Gastroesophageal sphincter (tissue), 3 donors: Measurements from ENCODE around the gene DNAJC12.

Source experiments
- CTCF ChIP-seq, 4 experiments: fragments of 200-600 bp in 2 of 4; fragments of 450-650 bp in 2 of 4; sonication (generic) in 1 of 4; IDR thresholded peaks; one replicate each; pipeline ENCODE4 v1.5.1; 2017 to 2019; ENCODE audit warnings: antibody characterized with exemption in 4 of 4, mild to moderate bottlenecking in 2 of 4, moderate library complexity in 2 of 4
- POLR2A ChIP-seq, 2 donors: fragments of 450-650 bp; IDR thresholded peaks; one replicate each; pipeline ENCODE4 v1.6.1; 2017; ENCODE audit warnings: antibody characterized with exemption in 2 of 2, mild to moderate bottlenecking in 2 of 2, moderate library complexity in 1 of 2

DNA sequence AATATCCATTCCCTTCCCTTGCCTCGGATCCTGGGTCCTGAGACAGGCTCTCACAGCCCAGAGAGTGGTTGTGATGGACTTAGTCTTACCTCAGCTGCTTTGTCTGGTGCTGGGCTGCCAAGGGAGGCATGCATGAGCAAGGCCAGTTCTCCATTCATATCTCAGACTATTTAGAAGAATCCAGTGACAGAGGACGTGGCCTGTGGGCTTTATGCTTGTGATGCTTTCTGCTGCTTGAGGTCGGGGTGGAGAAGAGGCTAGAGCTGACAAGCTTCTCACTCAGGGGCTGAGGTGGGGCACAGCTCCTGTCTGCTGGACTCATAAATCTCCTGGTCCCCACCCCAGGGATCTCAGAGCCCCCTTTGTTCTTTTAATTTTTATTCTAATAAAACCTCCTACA is 66.8 kb downstream of the DNAJC12 start:
- TF ChIP-seq CTCF (IDR thresholded peaks at IDR 0.05) (no peak), POLR2A (IDR thresholded peaks at IDR 0.05) (no peak)
